Calu3 (cell line): ENCODE measurements around the gene CCDC184. TPM values are rescaled to one million over a fixed set of nuclear protein-coding genes. Genes with fewer than 3 reads are reported as not detected.
"Not testable (repeated sequence)": the region's sequence is repeated elsewhere in the genome, so short reads cannot be mapped to it uniquely, and the experiment has no call there.

Experiments
- BruUV-seq: library from RNA; stranded (reverse); fragments of 400-500 nt; replicated peaks from 2 replicates; lab custom pipeline; 2021; lab: Mats Ljungman, UMichigan
- CTCF ChIA-PET: fragments of 300-600 bp; sonication (Branson Sonifier 250); formaldehyde crosslinking; loops from one replicate; lab custom pipeline; 2022; ENCODE audit warnings: antibody characterized with exemption; lab: Charles Lee
- DNase-seq: peaks from one replicate; pipeline ENCODE4 v3.0.0; 2022
- H3K27ac Mint-ChIP-seq: one replicate; pipeline ENCODE4 v1.8.0; 2022; ENCODE audit warnings: mixed read lengths; ENCODE audit not compliant: unreplicated experiment
- H3K27me3 Mint-ChIP-seq: one replicate; pipeline ENCODE4 v1.8.0; 2022; ENCODE audit warnings: mixed read lengths; ENCODE audit not compliant: unreplicated experiment
- H3K36me3 Mint-ChIP-seq: one replicate; pipeline ENCODE4 v1.8.0; 2022; ENCODE audit warnings: mild to moderate bottlenecking, moderate library complexity, mixed read lengths; ENCODE audit not compliant: insufficient read depth, unreplicated experiment
- H3K4me1 Mint-ChIP-seq: one replicate; pipeline ENCODE4 v1.8.0; 2022; ENCODE audit warnings: mild to moderate bottlenecking, low read depth, mixed read lengths; ENCODE audit not compliant: unreplicated experiment
- H3K4me3 Mint-ChIP-seq: one replicate; pipeline ENCODE4 v1.8.0; 2022; ENCODE audit warnings: mild to moderate bottlenecking, low read depth, moderate library complexity, mixed read lengths; ENCODE audit not compliant: unreplicated experiment
- H3K9me3 Mint-ChIP-seq: one replicate; pipeline ENCODE4 v1.8.0; 2022; ENCODE audit warnings: low read depth, mixed read lengths; ENCODE audit not compliant: unreplicated experiment
- CTCF ChIP-seq: fragments of 200-600 bp; IDR thresholded peaks from one replicate; pipeline ENCODE4 v1.8.0; 2022; ENCODE audit warnings: antibody characterized with exemption; ENCODE audit not compliant: unreplicated experiment
- intact Hi-C: fragments of 100-400 bp; cut with micrococcal nuclease; formaldehyde crosslinking; loops from one replicate; pipeline ENCODE4 v1.10.0; 2022; ENCODE audit not compliant: unreplicated experiment
- total RNA-seq: library from RNA; stranded (reverse); gene quantifications from 2 replicates; pipeline ENCODE4 v1.2.3, GENCODE V29; 2022

Gene CCDC184
- total RNA-seq, 1 experiment from 2014 or later = 0.45 TPM

DNA sequence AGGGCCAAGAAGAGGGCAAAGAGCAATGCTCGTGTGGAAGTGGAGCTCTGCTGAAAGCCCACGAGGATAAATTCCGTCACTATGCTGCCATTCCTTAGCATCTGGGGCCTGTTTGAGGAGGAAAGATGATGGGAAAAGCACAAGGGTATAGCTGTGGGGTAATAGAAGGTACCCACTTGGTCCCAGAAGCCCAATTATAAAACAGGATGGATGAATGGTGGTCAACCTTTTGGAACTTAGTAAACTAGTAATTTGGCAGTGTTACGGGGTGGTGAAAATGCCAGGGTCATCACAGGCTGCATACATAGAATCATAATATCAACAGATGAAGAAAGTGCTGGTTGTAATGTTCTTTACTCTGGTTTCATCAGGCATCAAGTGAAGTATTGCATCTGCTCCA lies 19.7 kb downstream of the CCDC184 start, which contains the start of gene OR10AD1:
Gene OR10AD1 (minus strand): TSS at position 101 of the 400 bp plus-strand sequence. CDS start 0 bp downstream, at position 101.
- no TSS peak for BruUV-seq
- intact Hi-C loops = no loop called here

DNA sequence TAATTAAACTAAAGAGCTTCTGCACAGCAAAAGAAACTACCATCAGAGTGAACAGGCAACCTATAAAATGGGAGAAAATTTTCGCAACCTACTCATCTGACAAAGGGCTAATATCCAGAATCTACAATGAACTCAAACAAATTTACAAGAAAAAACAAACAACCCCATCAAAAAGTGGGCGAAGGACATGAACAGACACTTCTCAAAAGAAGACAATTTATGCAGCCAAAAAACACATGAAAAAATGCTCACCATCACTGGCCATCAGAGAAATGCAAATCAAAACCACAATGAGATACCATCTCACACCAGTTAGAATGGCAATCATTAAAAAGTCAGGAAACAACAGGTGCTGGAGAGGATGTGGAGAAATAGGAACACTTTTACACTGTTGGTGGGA lies 26.1 kb downstream of the CCDC184 start:
- H3K4me3 Mint-ChIP-seq, H3K36me3 Mint-ChIP-seq, H3K27ac Mint-ChIP-seq, BruUV-seq, H3K27me3 Mint-ChIP-seq, DNase-seq, H3K4me1 Mint-ChIP-seq, CTCF ChIA-PET, intact Hi-C loops, H3K9me3 Mint-ChIP-seq: not testable (repeated sequence)

More for the DNA sequence above, 19.7 kb downstream of the CCDC184 start, which contains the start of gene OR10AD1:
- H3K4me1 Mint-ChIP-seq = no peaks in the 10 kb centered on the region
- H3K4me3 Mint-ChIP-seq = no peak within 1 kb of the TSS
- peaks cover 8% of the 10 kb centered on the region for H3K9me3 Mint-ChIP-seq
- CTCF ChIA-PET = no interaction called here
- no peak for TF ChIP-seq CTCF
- H3K27ac Mint-ChIP-seq = peak within 1 kb of the TSS; percentile 61
- no peak for DNase-seq
- no peaks in the 10 kb centered on the region for H3K27me3 Mint-ChIP-seq
- H3K36me3 Mint-ChIP-seq = peaks cover 15% of the 10 kb centered on the region

GRCh38 chr12:48216785-48217184 lies 33.3 kb downstream of the CCDC184 start:
- no peaks in the 10 kb centered on the region for H3K4me1 Mint-ChIP-seq
- no peak overlapping the region for H3K27ac Mint-ChIP-seq
- no peaks in the 10 kb centered on the region for H3K9me3 Mint-ChIP-seq
- CTCF ChIA-PET = no interaction called here
- no peak for TF ChIP-seq CTCF
- intact Hi-C loops = no loop called here
- no peak overlapping the region for H3K4me3 Mint-ChIP-seq
- no peaks in the 10 kb centered on the region for H3K27me3 Mint-ChIP-seq
- no TSS peak for BruUV-seq
- no peaks in the 10 kb centered on the region for H3K36me3 Mint-ChIP-seq
- DNase-seq = no peak

GRCh38 chr12:48219631-48220030 lies 36.2 kb downstream of the CCDC184 start:
- BruUV-seq = no TSS peak
- no peaks in the 10 kb centered on the region for H3K4me1 Mint-ChIP-seq
- H3K27ac Mint-ChIP-seq = no peak overlapping the region
- TF ChIP-seq CTCF = no peak
- DNase-seq = peak; percentile 13
- H3K4me3 Mint-ChIP-seq = no peak overlapping the region
- no peaks in the 10 kb centered on the region for H3K9me3 Mint-ChIP-seq
- CTCF ChIA-PET = no interaction called here
- no peaks in the 10 kb centered on the region for H3K36me3 Mint-ChIP-seq
- H3K27me3 Mint-ChIP-seq = no peaks in the 10 kb centered on the region
- intact Hi-C loops = no loop called here

DNA sequence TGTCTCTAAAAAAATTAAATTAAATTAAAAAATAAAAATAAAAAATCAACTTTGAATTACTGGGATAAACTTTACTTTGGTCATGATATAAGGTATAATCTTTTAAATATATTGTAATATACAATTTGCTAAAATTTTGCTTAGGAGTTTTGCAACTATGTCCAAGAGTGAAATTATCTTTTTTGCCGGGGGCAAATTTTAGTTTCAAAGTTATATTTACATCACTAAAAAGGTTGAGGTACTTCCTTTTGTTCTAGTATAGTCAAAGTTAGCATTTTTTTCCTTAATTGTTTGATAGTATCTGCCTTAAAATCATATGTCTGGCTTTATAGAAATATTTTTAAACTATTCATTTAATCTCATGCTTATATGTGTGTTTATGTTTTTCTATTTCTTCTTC lies 37.3 kb downstream of the CCDC184 start:
- intact Hi-C loops = no loop called here
- Mint-ChIP-seq H3K27me3 (no peaks in the 10 kb centered on the region), H3K36me3 (no peaks in the 10 kb centered on the region), H3K27ac (no peak overlapping the region), H3K4me1 (no peaks in the 10 kb centered on the region), H3K9me3 (no peaks in the 10 kb centered on the region), H3K4me3 (no peak overlapping the region)
- no TSS peak for BruUV-seq
- TF ChIP-seq CTCF = no peak
- no peak for DNase-seq
- CTCF ChIA-PET = no interaction called here
